ENCODE data around the gene FGF1.
A peak's percentile ranks its signal among the peaks of the same experiment; 100 is the strongest.
"Not testable (repeated sequence)": the region's sequence is repeated elsewhere in the genome, so short reads cannot be mapped to it uniquely, and the experiment has no call there.

Gene FGF1

DNA sequence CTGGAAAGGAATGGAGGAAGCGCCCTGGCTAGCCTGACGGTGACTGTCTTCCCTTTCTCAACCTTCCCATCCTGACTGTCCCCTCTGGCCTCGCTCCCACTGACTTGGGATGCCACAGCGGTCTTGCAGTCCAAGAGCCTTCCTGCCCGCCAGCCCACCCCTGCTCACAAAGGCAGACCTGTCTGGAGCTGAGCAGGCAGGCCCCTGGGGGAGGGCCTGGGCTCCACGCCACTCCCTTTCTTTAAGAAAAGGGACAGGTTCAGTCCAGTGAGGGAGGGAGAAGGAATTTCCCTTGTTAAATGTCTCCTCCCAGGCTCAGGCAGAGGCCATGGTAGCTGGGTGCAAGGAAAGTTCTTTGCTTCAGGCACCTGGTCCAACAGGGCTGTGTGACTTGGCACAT, 18.1 kb downstream of the FGF1 start:
- no peak for DNase-seq

DNA sequence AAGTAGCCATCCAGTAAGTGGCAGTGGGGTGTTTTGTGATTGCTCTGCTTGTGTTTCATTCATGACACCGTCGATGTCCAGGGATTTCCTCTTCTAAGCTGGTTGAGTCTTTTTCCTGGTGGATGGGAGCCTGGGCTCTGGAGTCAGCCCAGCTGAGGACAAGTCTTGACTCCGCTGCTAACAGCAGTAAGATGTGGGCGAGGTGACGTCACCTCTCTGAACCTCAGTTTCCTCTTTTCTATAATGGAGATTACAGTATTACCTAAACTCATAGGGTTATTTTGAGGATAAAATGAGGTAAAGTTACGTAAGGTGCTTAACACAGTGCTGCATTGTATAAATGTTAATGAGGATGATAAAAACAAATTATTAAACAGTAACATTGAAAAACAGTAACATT, 21.3 kb downstream of the FGF1 start:
- DNase-seq, result no peak

DNA sequence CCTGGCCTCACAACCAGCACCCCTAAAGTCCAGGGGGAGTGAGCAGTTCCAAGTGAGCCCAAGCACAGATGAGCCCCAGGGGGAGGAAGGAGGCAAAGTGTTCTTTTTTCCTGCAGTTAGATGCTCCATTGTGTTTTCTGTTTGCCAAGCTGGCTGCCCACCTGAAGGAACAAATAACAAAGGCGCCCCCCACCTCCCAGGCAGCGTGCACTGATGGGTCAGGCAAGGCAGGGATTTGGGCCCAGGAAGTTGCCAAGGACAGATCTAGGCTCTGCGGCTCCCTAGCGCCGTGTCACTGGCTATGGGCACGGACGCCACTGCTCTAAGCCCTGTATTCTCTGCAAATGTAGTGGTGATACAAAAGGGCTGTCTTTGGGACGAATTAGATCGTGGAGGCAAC, 21.8 kb downstream of the FGF1 start:
- no peak for DNase-seq

DNA sequence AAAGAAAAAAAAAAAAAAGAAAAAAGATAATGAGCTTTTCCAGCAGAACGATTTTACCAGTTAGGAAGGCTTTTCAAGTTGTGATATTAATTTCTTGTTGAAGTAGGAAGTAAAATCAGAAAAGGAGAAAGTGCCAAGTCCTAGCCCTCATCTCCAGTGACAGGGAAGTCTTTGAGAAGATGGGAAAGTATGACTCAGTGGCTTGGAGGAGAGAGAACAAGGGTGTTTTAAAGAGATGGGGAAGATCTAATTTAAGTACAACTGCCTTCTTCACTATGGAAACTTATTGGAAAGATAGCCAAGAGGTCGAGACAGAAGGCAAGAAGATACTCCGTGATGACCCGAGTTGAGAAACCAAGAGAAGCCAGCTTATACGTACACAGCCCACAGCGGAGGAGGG, 22.6 kb downstream of the FGF1 start:
- no peak for DNase-seq

DNA sequence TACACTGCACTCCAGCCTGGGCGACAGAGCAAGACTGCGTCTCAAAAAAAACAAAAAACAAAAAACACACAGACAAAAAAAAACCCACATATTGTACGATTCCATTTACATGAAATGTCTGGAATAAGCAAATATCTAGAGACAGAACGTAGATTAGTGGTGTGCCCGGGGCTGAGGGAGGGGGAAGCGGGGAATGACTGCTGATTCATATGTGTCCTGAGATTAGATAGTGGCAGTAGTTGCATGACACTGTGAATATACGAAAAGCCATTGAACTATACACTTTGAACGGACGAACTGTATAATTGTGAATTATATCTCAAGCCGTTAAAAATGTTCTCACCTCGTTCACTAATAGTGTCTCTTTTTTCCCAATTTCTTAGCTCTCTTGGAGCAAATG, 23.9 kb downstream of the FGF1 start:
- DNase-seq, result no peak

DNA sequence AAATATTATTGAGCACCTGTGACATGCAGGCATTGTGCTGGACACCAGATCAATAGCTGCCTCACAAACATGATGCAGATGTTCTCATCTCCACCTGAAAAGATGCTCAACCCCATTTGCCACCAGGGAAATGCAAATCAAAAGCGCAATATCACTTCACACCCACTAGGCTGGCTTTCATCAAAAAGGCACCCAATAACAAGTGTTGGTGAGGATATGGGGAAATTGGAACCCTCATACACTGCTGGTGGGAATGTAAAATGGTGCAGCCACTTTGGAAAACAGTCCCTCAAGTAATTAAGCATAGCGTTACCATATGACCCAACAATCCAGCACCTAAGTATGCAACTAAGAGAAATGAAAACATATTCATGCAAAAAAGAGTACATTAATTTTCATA, 24.7 kb downstream of the FGF1 start:
- DNase-seq, result no peak

DNA sequence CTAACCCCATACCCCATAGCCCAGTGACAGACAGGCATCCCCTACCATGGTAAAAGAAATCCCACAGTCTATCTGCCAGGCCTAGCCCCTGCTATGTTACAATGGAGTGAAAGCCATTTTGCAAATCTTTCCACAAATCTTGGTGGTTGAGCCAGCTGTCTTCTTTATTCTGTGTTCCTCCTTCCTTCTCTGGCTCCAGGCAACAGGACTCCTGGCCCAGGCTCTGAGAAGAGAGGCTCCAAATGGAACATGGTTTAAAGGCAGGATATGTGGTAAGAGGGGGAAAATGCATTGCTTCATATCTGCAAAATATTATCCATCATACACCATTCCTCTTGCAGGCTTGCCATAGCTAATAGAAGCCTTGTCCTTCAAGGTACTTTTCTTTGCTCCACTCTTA, 25.2 kb downstream of the FGF1 start:
- DNase-seq, result no peak

DNA sequence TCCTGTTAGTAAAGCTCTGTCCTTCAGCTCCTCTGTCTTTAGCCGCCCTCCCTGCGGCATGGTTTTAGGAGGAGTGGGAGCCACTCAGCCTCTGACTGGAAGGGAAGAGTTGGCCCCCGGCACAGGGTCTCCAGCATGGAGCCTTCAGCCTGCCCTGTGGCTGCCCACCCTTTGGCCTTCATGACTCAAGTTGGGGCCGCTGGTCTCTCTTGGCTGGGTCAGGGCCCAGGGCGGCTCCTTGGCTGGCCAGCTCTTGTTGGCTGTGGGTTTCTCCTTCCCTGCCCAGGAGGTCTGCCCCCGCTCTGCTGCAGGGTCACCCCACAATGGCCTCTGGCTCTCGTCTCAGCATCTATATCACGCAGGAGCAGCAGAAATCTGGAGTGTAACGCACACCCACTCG, 25.7 kb downstream of the FGF1 start:
- no peak for DNase-seq

DNA sequence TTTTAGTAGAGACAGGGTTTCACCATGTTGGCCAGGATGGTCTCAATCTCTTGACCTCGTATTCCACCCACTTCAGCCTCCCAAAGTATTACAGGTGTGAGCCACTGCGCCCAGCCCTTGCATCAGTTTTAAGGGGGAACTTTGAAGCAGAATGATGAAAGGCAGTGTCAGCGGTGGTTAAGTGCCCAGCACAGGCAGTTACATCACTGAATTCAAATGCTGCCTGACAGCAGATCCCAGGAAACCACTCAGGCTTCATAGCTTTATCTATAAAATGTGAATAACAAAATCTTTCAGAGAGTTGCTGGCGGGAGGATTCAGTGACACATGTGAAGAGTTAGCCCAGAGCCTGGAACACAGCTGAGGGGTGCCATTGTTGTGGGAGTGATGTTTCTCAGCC, 26.5 kb downstream of the FGF1 start:
- no peak for DNase-seq

DNA sequence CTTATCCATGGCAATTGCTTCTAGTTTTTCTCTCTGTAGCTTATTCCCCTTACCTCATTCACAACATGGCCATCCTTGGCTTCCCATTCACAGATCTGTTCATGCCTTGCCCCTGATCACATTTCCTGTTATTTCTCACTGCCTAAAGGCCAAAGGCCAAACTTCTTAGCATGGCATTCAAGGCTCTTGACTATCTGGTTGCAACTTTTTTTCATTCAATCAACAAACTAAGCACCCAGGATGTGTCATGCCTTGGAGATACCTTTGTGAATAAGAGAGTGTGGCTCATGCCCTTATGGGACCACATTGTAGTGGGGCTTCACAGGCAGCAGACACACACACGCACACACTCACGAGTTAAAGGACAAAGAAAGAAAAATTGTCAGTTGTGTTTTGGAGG, 27.6 kb downstream of the FGF1 start:
- DNase-seq, result no peak

DNA sequence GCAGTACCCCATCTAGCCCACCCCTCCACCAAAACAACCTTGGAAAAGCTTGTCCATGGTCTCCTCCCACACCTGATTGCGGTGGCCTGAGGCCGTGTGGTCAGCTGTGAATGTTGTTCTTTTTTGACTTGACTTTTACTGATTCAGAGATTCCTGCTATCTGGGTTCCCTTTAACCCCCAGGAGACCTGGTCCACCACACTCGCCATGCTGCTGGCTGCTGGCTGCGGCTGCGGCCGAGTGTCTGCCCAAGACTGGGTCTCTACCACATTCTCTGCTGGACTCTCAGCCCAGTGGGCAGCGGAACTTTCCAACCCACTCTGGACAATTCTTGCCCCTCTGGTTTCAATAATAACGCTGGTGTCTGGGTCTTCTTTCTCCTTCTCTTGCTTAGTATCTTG, 28.4 kb downstream of the FGF1 start:
- no peak for DNase-seq

DNA sequence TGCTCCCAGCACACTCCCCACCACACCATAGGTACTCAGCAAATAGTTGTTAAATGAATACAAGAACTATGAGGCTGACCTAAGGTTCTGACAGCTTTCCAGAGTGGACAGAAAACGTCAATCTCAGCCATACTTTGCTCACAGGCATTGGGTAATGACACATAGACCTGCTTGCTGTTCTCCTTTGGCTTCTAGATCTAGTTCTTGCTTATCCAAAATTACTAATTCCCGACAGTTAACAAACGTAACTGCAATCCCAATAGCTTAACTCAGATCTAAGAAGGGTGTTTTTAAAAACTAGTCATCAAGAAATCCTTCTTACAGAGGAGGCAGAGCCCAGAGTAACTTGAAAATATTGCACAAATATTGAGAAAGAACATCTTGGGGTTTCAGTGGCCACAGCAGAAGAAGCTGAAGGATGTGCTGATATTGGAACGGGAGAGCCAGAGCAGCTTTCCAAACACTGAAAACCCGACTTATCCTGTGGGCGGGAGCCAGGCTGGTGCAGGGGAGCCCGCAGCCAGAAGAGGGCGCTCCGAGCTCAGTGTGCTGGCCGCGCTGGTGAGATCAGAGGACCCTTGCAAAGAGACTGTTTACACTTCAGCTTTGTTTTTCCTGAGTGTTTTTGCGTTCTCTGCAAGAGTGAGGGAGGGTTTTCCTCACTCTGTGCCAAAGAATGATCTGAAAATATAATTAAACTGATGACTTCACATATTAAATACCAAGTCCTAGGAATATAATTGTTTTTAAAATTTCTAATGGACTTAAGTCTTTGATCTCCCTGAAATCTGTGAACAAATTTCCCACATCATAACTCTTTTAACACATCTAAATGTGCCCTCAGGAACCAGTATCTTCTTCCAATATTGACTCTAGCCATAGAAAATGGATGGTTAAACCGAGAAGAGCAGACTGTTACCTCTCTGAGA, 30.3 kb downstream of the FGF1 start:
- DNase-seq, result peak; percentile 36

DNA sequence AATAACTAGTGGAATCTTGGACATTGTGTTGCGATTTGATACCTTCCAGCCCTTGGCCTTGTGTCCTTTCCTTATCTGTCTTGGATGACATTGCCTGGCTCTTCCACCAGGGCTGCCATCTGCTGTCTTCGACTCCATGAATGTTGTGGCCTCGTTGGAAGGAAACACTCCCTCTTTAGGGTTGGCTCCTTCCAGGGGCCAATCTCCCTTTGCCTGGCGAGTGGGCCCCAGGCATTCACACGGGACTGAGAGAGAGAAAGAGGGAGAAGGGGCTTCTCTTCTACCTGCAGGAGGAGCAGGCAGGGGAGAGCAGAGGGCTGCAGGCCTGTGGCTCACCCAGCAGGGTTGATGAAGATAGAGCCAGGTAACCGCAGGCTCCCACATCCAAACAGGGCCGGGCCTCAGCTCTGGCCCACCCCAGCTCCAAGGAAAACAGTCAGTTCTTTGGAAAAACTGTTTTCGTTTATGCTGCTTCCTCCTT, 31.3 kb downstream of the FGF1 start:
- no peak for DNase-seq

DNA sequence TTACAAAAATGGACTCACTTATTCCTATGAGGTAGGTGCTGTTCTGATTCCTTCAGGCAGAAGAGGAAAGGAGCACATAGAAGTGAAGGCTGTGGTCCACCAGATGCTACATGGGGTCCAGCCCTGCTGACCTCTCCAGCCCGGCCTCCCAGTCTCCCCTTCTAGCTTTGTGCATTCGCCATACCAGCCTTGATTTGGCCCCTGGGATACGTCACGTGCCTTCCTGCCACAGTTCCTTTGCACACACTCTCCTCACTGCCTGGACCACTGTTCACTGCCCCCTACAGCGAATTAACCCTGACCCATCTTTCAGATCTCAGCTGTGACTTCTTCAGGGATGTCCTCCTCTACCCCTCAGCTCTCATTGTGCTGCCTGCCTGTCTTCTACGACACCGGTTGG, 32.6 kb downstream of the FGF1 start:
- DNase-seq, result no peak

DNA sequence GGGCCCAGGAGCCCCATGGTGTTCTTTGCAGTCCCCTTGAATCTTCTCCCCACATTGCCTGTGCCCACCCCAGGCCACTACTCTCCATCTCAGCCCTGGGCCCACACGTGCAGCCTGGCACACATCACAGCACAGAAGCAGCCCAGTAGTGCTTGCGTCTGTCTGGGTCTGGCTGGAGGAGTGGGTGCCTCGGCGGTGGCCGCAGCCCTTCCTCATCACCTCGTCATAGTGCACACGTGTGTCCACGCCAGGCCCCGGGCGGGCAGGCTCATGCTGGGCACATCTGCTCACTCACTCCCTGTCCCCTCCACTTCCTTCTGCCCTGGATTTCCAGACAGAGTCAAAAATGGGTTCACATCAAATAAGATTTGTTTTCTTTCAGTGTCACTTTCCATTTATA, 33.3 kb downstream of the FGF1 start:
- no peak for DNase-seq

DNA sequence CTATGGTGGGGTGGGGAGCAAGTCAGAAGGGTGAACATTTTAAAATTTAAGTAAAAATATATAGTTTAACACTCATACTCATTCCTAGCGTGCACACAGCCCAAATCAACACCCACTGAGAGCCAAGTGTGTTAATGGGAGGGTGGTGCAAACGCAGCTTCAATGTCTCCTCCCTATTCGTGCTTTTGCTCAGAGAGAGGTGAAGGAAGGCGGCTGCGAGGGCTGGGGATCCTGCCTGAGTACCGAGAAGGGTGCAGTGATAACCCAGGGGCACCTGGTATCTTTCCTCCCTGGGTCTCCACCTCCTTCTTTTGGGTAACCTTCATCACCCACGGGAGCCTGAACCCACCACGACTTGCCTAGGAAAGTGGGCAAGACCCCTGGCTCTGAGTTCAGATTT, 35.0 kb downstream of the FGF1 start:
- DNase-seq, result no peak

DNA sequence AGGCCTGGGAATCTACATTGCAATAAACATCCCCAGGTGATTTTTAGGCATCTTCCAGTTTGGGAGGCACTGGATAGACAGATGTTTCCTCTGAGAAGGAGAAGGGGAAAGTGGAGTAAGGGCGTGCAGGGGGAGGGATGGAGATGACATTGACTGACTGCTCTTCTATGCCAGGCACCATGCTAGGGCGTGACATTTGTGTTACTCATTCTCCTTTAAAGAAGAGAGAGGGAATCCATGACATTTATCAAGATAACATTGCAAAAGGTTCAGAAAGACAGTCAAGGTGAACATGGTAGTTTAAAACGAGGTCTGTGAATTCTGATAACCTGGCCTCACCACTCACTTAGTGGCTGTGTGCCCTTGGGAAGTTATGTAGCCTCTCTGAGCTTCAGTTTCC, 35.8 kb downstream of the FGF1 start:
- DNase-seq, result no peak

DNA sequence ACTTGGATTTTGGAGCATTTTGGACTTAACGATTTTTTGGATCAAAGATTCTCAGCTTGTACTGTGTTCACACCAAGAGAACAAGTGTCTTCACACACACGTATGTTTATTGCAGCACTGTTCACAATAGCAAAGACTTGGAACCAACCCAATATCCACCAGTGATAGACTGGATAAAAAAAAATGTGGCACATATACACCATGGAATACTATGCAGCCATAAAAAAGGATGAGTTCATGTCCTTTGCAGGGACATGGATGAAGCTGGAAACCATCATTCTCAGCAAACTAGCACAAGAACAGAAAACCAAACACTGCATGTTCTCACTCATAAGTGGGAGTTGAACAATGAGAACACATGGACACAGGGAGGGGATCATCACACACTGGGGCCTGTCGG, 37.8 kb downstream of the FGF1 start:
- DNase-seq, result not testable (repeated sequence)

DNA sequence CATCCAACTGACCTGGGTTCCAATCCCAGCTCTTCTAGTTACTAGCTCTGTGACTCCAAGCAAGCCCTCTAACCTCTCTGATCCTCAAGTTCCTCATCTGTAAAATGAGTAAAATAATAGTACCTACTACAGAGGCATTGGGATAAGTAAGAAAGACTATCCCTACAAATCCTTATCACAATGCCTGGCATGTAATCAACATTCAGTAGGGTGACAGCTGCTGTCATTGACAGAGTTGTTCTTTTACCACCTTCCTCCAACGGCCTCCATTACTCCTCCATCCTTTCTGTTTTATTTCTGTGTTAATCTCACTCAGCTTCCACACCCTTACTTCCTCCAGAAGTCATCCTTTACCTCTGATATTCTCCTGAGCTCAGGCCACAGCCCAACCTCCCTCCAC, 40.4 kb downstream of the FGF1 start:
- DNase-seq, result no peak

DNA sequence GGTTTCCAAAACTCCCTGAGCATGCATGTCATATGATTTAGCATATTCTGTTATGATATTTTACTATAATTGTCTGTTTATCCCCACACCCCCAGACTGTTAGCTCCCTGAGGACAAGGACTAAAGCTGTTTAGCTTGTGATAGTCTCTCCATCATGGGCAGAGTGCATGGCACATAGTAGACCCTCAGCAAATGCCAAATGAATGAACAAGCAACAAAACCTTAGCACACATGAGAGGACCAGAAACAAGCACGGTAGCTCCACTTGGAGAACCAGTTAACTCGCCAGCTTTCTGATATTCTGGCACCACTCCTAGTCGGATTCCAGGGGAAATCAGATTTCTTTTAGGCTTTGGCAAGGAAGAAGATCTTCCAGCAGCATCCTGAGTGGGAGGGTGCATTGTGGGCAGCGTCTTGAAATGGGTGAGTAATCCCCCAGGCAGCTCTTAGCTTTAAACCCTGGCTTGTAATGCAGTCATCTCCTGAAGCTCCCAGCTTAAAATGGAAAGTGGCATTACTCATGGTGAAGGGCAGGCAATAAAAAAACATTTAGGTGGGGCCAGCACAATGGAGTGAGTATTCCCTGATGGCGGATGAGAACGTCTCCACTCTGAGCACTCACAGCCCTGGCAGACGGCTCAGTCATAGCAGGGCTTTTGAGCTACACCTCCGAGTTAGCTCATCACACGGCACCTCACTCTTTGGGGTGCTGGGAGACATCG, 41.1 kb downstream of the FGF1 start:
- no peak for DNase-seq

DNA sequence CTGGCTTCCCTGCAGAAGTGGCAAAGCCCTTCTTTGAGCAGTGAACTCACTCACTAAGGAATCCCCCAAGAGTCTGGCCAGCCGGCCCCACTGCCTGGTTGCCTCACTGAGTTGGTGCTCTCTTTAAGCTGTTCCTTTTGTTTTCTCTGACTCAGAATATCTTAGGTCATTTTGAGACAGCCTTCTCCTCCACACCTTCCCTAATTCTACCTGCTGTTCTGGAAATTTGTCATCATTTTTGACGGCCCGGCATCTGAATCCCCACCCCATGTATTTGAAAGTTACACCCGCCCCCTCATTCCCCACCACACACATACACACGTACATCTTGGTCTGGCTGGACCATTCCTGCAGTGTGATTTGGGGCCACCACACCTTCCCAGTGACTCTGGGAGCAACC, 41.8 kb downstream of the FGF1 start:
- DNase-seq, result no peak

DNA sequence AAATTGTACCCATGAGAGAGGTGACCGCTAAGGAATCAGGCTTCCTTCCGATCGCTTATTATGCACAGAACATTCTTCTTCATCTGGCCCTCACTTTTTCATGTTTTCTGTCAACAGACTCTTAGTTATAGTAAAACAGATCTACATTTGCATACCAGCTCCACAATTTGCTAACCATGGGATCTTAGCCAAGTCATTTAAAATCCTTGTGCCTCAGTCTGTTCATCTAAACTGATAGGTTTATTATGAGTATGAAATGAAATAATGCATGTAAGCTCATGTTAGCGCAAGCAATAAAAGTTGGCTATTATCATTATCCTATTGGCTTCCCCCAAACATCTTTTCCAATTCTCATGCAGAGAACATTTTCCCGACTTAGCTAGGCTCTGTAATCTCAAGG, 42.3 kb downstream of the FGF1 start:
- no peak for DNase-seq

DNA sequence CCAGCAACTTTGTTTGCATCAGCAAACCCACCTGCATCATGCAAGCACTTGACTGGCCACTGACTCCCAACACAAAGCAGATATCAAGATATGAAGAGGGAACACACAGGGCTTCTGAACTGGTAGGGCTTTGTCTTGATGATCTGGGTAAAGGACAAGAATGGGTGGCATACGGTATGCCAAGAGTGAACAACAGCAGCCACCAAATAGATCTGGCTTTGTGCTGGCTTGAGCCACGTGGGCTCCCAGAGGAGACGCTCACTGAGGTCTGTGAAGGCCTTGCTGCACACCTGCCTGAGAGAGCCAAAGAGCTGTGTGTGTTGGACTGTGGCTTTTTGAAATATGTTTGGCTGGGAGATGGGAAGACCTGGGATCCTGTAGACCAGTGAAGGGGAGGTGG, 43.5 kb downstream of the FGF1 start:
- no peak for DNase-seq

DNA sequence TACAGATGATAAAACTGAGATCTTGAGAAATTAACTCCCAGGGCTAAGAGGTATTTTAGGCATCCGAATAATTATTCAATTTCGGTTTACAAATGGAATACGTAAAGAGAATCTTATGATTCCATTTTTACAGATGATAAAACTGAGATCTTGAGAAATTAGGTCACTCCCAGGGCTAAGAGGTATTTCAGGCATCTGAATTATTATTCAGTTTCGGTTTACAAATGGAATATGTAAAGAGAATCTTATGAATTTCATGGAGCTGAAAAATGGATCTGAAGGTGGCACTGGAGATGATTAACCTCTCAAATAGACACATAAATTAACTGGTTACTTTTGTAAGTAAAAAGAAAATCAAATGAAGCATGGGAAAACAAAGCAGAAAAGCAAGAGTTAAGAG, 44.2 kb downstream of the FGF1 start:
- no peak for DNase-seq
